IMR-90 (cell line): ENCODE results near the gene HAAO. TPM values are rescaled to one million over a fixed set of nuclear protein-coding genes. Genes with fewer than 3 reads are reported as not detected.

Experiments
- ATAC-seq: fragments of 200-7000 bp; cut with Tn5 transposase; 2 replicates; pipeline ENCODE4 v1.9.1; 2020; ENCODE audit warnings: low read depth, mild to moderate bottlenecking, moderate library complexity
- BruUV-seq: library from RNA; stranded (reverse); fragments of 400-500 nt; replicated peaks from 2 replicates; lab custom pipeline; 2021; lab: Mats Ljungman, UMichigan
- CTCF ChIA-PET: fragments of 300-600 bp; formaldehyde crosslinking; extraction: SDS; loops from one replicate; lab custom pipeline; 2021; ENCODE audit warnings: antibody characterized with exemption; lab: Yijun Ruan, JAX
- POLR2A ChIA-PET: fragments of 300-600 bp; sonication (Branson Sonifier 250); formaldehyde crosslinking; loops from one replicate; lab custom pipeline; 2022; ENCODE audit warnings: antibody characterized with exemption; ENCODE audit not compliant: unreplicated experiment; lab: Charles Lee
- DNase-seq: peaks from one replicate; pipeline ENCODE4 v3.0.0; 2013
- H2AFZ ChIP-seq: replicated peaks from 2 replicates; pipeline ENCODE3; 2013; ENCODE audit warnings: low read length, mild to moderate bottlenecking; ENCODE audit not compliant: poor library complexity
- H2AK5ac ChIP-seq: 2 replicates; pipeline ENCODE4 v1.6.1; 2013; ENCODE audit warnings: low read depth, low read length, inconsistent platforms
- H2AK9ac ChIP-seq: replicated peaks from 2 replicates; pipeline ENCODE3; 2013; ENCODE audit warnings: mild to moderate bottlenecking, low read depth, low read length, moderate library complexity; ENCODE audit not compliant: poor library complexity
- H2BK120ac ChIP-seq: 2 replicates; pipeline ENCODE4 v1.6.1; 2013; ENCODE audit warnings: low read depth, low read length, inconsistent platforms
- H2BK15ac ChIP-seq: 3 replicates; pipeline ENCODE4 v1.6.1; 2013; ENCODE audit warnings: low read depth, low read length, inconsistent platforms
- H2BK20ac ChIP-seq: 2 replicates; pipeline ENCODE4 v1.6.1; 2013; ENCODE audit warnings: low read depth, mild to moderate bottlenecking, inconsistent platforms, low read length, moderate library complexity
- H2BK5ac ChIP-seq: 2 replicates; pipeline ENCODE4 v1.6.1; 2013; ENCODE audit warnings: mild to moderate bottlenecking, low read depth, low read length, inconsistent platforms; ENCODE audit not compliant: poor library complexity, severe bottlenecking
- H3K14ac ChIP-seq: replicated peaks from 2 replicates; pipeline ENCODE4 v1.6.1; 2013; ENCODE audit warnings: low read depth, low read length, inconsistent platforms
- H3K18ac ChIP-seq: 2 replicates; pipeline ENCODE4 v1.6.1; 2013; ENCODE audit warnings: low read depth, low read length, control low read depth
- H3K23ac ChIP-seq: 2 replicates; pipeline ENCODE4 v1.6.1; 2013; ENCODE audit warnings: low read depth, low read length, inconsistent platforms
- H3K27ac ChIP-seq: 2 replicates; pipeline ENCODE4 v1.5.1; 2013; ENCODE audit warnings: mild to moderate bottlenecking, control low read depth, low read length; ENCODE audit not compliant: insufficient read depth
- H3K27me3 ChIP-seq: 2 replicates; pipeline ENCODE4 v1.6.1; 2013; ENCODE audit warnings: low read length; ENCODE audit not compliant: control insufficient read depth, insufficient read depth
- H3K36me3 ChIP-seq: 2 replicates; pipeline ENCODE4 v1.6.1; 2013; ENCODE audit warnings: low read length, mixed read lengths; ENCODE audit not compliant: control insufficient read depth, insufficient read depth
- H3K4ac ChIP-seq: 2 replicates; pipeline ENCODE4 v1.6.1; 2013; ENCODE audit warnings: low read depth, low read length, inconsistent platforms
- H3K4me1 ChIP-seq: 2 replicates; pipeline ENCODE4 v1.6.1; 2013; ENCODE audit warnings: low read length, mixed read lengths; ENCODE audit not compliant: control insufficient read depth, insufficient read depth
- H3K4me2 ChIP-seq: 2 replicates; pipeline ENCODE4 v1.6.1; 2013; ENCODE audit warnings: low read depth, mild to moderate bottlenecking, control low read depth, low read length, moderate library complexity
- H3K4me3 ChIP-seq: 2 replicates; pipeline ENCODE4 v1.5.1; 2013; ENCODE audit warnings: low read depth, mild to moderate bottlenecking, control low read depth, low read length, moderate library complexity; ENCODE audit not compliant: insufficient read depth
- H3K56ac ChIP-seq: 2 replicates; pipeline ENCODE4 v1.6.1; 2013; ENCODE audit warnings: low read length, inconsistent platforms; ENCODE audit not compliant: insufficient read depth; ENCODE audit errors: extremely low read depth
- H3K79me1 ChIP-seq, 2 experiments: 2 replicates each; pipeline ENCODE4 v1.6.1; 2013; ENCODE audit warnings: low read length in 2 of 2, inconsistent platforms in 1 of 2, low read depth in 1 of 2
- H3K9ac ChIP-seq: 2 replicates; pipeline ENCODE4 v1.6.1; 2013; ENCODE audit warnings: low read depth, low read length, control low read depth
- H3K9me1 ChIP-seq: 2 replicates; pipeline ENCODE4 v1.6.1; 2013; ENCODE audit warnings: low read length, inconsistent platforms; ENCODE audit not compliant: insufficient read depth
- H3K9me3 ChIP-seq: 2 replicates; pipeline ENCODE4 v1.6.1; 2013; ENCODE audit warnings: low read length; ENCODE audit not compliant: control insufficient read depth, insufficient read depth
- H4K20me1 ChIP-seq: 2 replicates; pipeline ENCODE4 v1.6.1; 2013; ENCODE audit warnings: low read length, inconsistent platforms; ENCODE audit not compliant: insufficient read depth
- H4K5ac ChIP-seq: 2 replicates; pipeline ENCODE4 v1.6.1; 2013; ENCODE audit warnings: mild to moderate bottlenecking, low read depth, low read length, control low read depth
- H4K8ac ChIP-seq, 2 experiments: 2 replicates each; pipeline ENCODE4 v1.6.1; 2013; ENCODE audit warnings: low read depth in 2 of 2, low read length in 2 of 2, control low read depth in 1 of 2, inconsistent platforms in 1 of 2
- H4K91ac ChIP-seq: 2 replicates; pipeline ENCODE4 v1.6.1; 2013; ENCODE audit warnings: low read depth, low read length, inconsistent platforms; ENCODE audit not compliant: insufficient read depth
- BHLHE40 ChIP-seq: fragments of 150-350 bp; IDR thresholded peaks from 2 replicates; pipeline ENCODE4 v1.6.1; 2016; ENCODE audit warnings: mild to moderate bottlenecking, low read depth, low read length
- CEBPB ChIP-seq: IDR thresholded peaks from 2 replicates; pipeline ENCODE4 v1.6.1; 2012; ENCODE audit warnings: low read depth, low read length, improper control_type of control experiment
- CHD1 ChIP-seq: IDR thresholded peaks from 2 replicates; pipeline ENCODE4 v1.6.1; 2012; ENCODE audit warnings: low read depth, low read length, improper control_type of control experiment
- FOS ChIP-seq: fragments of 150-350 bp; IDR thresholded peaks from 2 replicates; pipeline ENCODE4 v1.6.1; 2016; ENCODE audit warnings: low read depth, low read length
- MAFK ChIP-seq: IDR thresholded peaks from 2 replicates; pipeline ENCODE4 v1.6.1; 2012; ENCODE audit warnings: low read depth, low read length, improper control_type of control experiment
- MAZ ChIP-seq: IDR thresholded peaks from 2 replicates; pipeline ENCODE4 v1.6.1; 2012; ENCODE audit warnings: low read depth, mild to moderate bottlenecking, low read length, improper control_type of control experiment, moderate library complexity, borderline replicate concordance
- MXI1 ChIP-seq: IDR thresholded peaks from 2 replicates; pipeline ENCODE4 v1.6.1; 2012; ENCODE audit warnings: low read depth, mild to moderate bottlenecking, low read length, moderate library complexity, borderline replicate concordance
- NFE2L2 ChIP-seq: fragments of 150-350 bp; IDR thresholded peaks from 2 replicates; pipeline ENCODE4 v1.6.1; 2016; ENCODE audit warnings: low read depth, mild to moderate bottlenecking, low read length
- POLR2A ChIP-seq: IDR thresholded peaks from 2 replicates; pipeline ENCODE4 v1.6.1; 2012; ENCODE audit warnings: mild to moderate bottlenecking, low read depth, low read length
- RAD21 ChIP-seq: IDR thresholded peaks from 2 replicates; pipeline ENCODE4 v1.6.1; 2012; ENCODE audit warnings: low read length, improper control_type of control experiment
- RCOR1 ChIP-seq: IDR thresholded peaks from 2 replicates; pipeline ENCODE4 v1.6.1; 2012; ENCODE audit warnings: mild to moderate bottlenecking, low read length, improper control_type of control experiment; ENCODE audit not compliant: insufficient replicate concordance
- RFX5 ChIP-seq: IDR thresholded peaks from 2 replicates; pipeline ENCODE4 v1.8.0; 2012; ENCODE audit warnings: low read depth, mild to moderate bottlenecking, low read length, moderate library complexity
- SMC3 ChIP-seq: fragments of 150-350 bp; IDR thresholded peaks from 2 replicates; pipeline ENCODE4 v1.6.1; 2016; ENCODE audit warnings: low read depth, mild to moderate bottlenecking, antibody characterized with exemption, low read length, moderate library complexity
- USF2 ChIP-seq: fragments of 150-350 bp; IDR thresholded peaks from 2 replicates; pipeline ENCODE4 v1.6.1; 2017; ENCODE audit warnings: mild to moderate bottlenecking, antibody characterized with exemption, low read length, low read depth
- WGBS, 2 experiments: methylation state at CpG; one replicate each; pipeline versions ENCODE4 v1.1.5 to v1.1.7; 2013; ENCODE audit warnings: missing lambda C conversion rate in 2 of 2; ENCODE audit not compliant: insufficient read length in 1 of 2; ENCODE audit errors: extremely low coverage in 2 of 2; 5-methylcytosine and 5-hydroxymethylcytosine counted together
- dilution Hi-C: fragments of 300-500 bp; cut with HindIII; formaldehyde crosslinking; loops from one replicate; pipeline ENCODE4 v1.14.3; 2018; ENCODE audit warnings: low sequenced_read_pairs; ENCODE audit not compliant: unreplicated experiment
- in situ Hi-C: fragments of 300-500 bp; cut with MboI; formaldehyde crosslinking; loops from 3 replicates; pipeline ENCODE4 v1.14.3; 2019; ENCODE audit warnings: low sequenced_read_pairs, inconsistent platforms, mixed read lengths
- intact Hi-C: fragments of 100-400 bp; cut with micrococcal nuclease; formaldehyde crosslinking; loops from 2 replicates; pipeline ENCODE4 v1.10.0; 2022
- polyA plus RNA-seq, 3 experiments: library from polyadenylated mRNA; depleted of rRNA; stranded (reverse); fragments of >200 nt; gene quantifications; 2 replicates each; pipeline ENCODE4 v1.2.3, GENCODE V29; 2012; ENCODE audit warnings: low replicate concordance in 1 of 3
- total RNA-seq: library from RNA; depleted of rRNA; stranded (reverse); fragments of >200 nt; gene quantifications from 2 replicates; pipeline ENCODE4 v1.2.3, GENCODE V29; 2012

HAAO gene
- total and polyA plus RNA-seq, 2 of the 4 experiments (the other 2 are of a cell fraction) = 0.05 to 0.18 TPM

GRCh38 chr2:42756150-42756775, 36.1 kb downstream of the HAAO start:
- BruUV-seq = no TSS peak
- Histone ChIP-seq H3K36me3 (peaks cover 3% of the 10 kb centered on the region; the same call in 1 of the 2 replicates), H2AK9ac (no peak overlapping the region), H3K56ac (no peak overlapping the region), H3K4ac (no peak overlapping the region), H3K9me1 (peaks cover 6% of the 10 kb centered on the region; the same call in 1 of the 2 replicates), H2AFZ (no peak overlapping the region), H3K4me2 (no peak overlapping the region), H3K9ac (no peak overlapping the region), H4K20me1 (no peaks in the 10 kb centered on the region), H4K8ac (no peak overlapping the region), H3K23ac (no peak overlapping the region), H4K91ac (no peak overlapping the region), H3K27ac (no peak overlapping the region), H2BK5ac (no peak overlapping the region), H2BK15ac (no peak overlapping the region), H3K4me3 (no peak overlapping the region), H3K4me1 (no peaks in the 10 kb centered on the region), H2BK20ac (no peak overlapping the region), H4K5ac (no peak overlapping the region), H3K79me1 (no peaks in the 10 kb centered on the region), H3K27me3 (no peaks in the 10 kb centered on the region; the same call in 1 of the 2 replicates), H2AK5ac (no peak overlapping the region), H3K9me3 (no peaks in the 10 kb centered on the region), H2BK120ac (no peak overlapping the region), H3K18ac (no peak overlapping the region), H3K14ac (no peak overlapping the region)
- no peak for TF ChIP-seq BHLHE40
- no peak for TF ChIP-seq USF2
- no peak for TF ChIP-seq MAFK
- no peak for TF ChIP-seq CHD1
- no peak for TF ChIP-seq MAZ
- TF ChIP-seq SMC3 = no peak
- no peak for TF ChIP-seq RFX5
- no peak for TF ChIP-seq FOS
- no peak for TF ChIP-seq RAD21
- TF ChIP-seq NFE2L2 = no peak
- TF ChIP-seq POLR2A = no peak
- TF ChIP-seq RCOR1 = no peak
- TF ChIP-seq CEBPB = no peak
- TF ChIP-seq MXI1 = no peak
- in situ Hi-C loops (no loop called here), intact Hi-C loops (no loop called here), dilution Hi-C loops (no loop called here)
- 67% methylated on average over 3 of the region's 10 CpGs; no CpG with 5 or more reads in 1 of the 2 experiments for WGBS, 2 experiments
- POLR2A ChIA-PET = no interaction called here
- CTCF ChIA-PET = interaction anchor here (1.2 kb wide), 1 partner anchor 14 kb away, joined by 3 read pairs; no protein-coding TSS in a partner anchor
- ATAC-seq (no peak), DNase-seq (no peak)
